WERI-Rb-1 (cell line): ENCODE data around the gene ZNF486.
"Not testable (repeated sequence)": the region's sequence is repeated elsewhere in the genome, so short reads cannot be mapped to it uniquely, and the experiment has no call there.

ENCODE experiments used
- DNase-seq: peaks from one replicate; pipeline ENCODE4 v3.0.0-alpha.2; 2020
- H3K27ac ChIP-seq: fragments of 250-450 bp; sonication (Bioruptor Pico); 2 replicates; pipeline ENCODE4 v1.5.1; 2020; ENCODE audit warnings: mild to moderate bottlenecking, moderate library complexity
- H3K27me3 ChIP-seq: fragments of 250-450 bp; sonication (Bioruptor Pico); 2 replicates; pipeline ENCODE4 v1.5.1; 2021; ENCODE audit warnings: mild to moderate bottlenecking, low read depth, moderate library complexity; ENCODE audit not compliant: insufficient read depth, severe bottlenecking
- H3K36me3 ChIP-seq: fragments of 250-450 bp; sonication (Bioruptor Pico); 2 replicates; pipeline ENCODE4 v1.5.1; 2020; ENCODE audit warnings: mild to moderate bottlenecking, moderate library complexity
- H3K4me3 ChIP-seq: 2 replicates; pipeline ENCODE4 v1.5.1; 2011; ENCODE audit warnings: low read depth, mild to moderate bottlenecking, control low read depth, low read length
- H3K9me3 ChIP-seq: fragments of 250-450 bp; sonication (Bioruptor Pico); 2 replicates; pipeline ENCODE4 v1.5.1; 2021; ENCODE audit warnings: mild to moderate bottlenecking, moderate library complexity; ENCODE audit not compliant: severe bottlenecking
- CTCF ChIP-seq: IDR thresholded peaks from 2 replicates; pipeline ENCODE4 v1.5.1; 2011; ENCODE audit warnings: low read depth, mild to moderate bottlenecking, control low read depth, inconsistent platforms, low read length

Gene ZNF486

GRCh38 chr19:20154636-20155035, 12.4 kb upstream of the ZNF486 start:
- Histone ChIP-seq H3K4me3 (no peak overlapping the region), H3K27ac (no peak overlapping the region), H3K9me3 (peaks cover 9% of the 10 kb centered on the region), H3K27me3 (no peaks in the 10 kb centered on the region), H3K36me3 (no peaks in the 10 kb centered on the region)
- DNase-seq: no peak
- TF ChIP-seq CTCF: no peak

GRCh38 chr19:20162821-20163220, 4.2 kb upstream of the ZNF486 start:
- no peak overlapping the region for H3K4me3 ChIP-seq

GRCh38 chr19:20164456-20164855, 2.6 kb upstream of the ZNF486 start:
- Histone ChIP-seq H3K9me3 (no peaks in the 10 kb centered on the region), H3K27ac (no peak overlapping the region), H3K27me3 (no peaks in the 10 kb centered on the region), H3K36me3 (peaks cover 4% of the 10 kb centered on the region; the same call in 1 of the 2 replicates), H3K4me3 (no peak overlapping the region)
- DNase-seq: no peak
- TF ChIP-seq CTCF: no peak

More at GRCh38 chr19:20162821-20163220, 4.2 kb upstream of the ZNF486 start:
- Histone ChIP-seq H3K9me3 (no peaks in the 10 kb centered on the region), H3K36me3 (no peaks in the 10 kb centered on the region), H3K27me3 (no peaks in the 10 kb centered on the region), H3K27ac (no peak overlapping the region)
- DNase-seq: no peak
- TF ChIP-seq CTCF: no peak

- H3K27ac ChIP-seq: no peak overlapping the region
- H3K9me3 ChIP-seq: no peaks in the 10 kb centered on the region
- no peaks in the 10 kb centered on the region for H3K27me3 ChIP-seq
- DNase-seq: no peak
- H3K36me3 ChIP-seq: peaks cover 10% of the 10 kb centered on the region
- H3K4me3 ChIP-seq: no peak overlapping the region
- no peak for TF ChIP-seq CTCF
These were observed 932 bp upstream of the ZNF486 start for GRCh38 chr19:20165971-20166592.

- Histone ChIP-seq H3K27me3 (no peaks in the 10 kb centered on the region), H3K27ac (peak overlapping the region; percentile 79), H3K4me3 (peak overlapping the region; percentile 71), H3K36me3 (peaks cover 10% of the 10 kb centered on the region), H3K9me3 (no peaks in the 10 kb centered on the region)
- no peak for DNase-seq
- no peak for TF ChIP-seq CTCF
These were observed 673 bp downstream of the ZNF486 start for GRCh38 chr19:20167651-20168122.

- Histone ChIP-seq H3K9me3 (no peaks in the 10 kb centered on the region), H3K4me3 (no peak overlapping the region), H3K27ac (no peak overlapping the region), H3K27me3 (no peaks in the 10 kb centered on the region), H3K36me3 (peaks cover 10% of the 10 kb centered on the region)
- TF ChIP-seq CTCF: no peak
- DNase-seq: no peak
These were observed 4.3 kb downstream of the ZNF486 start for GRCh38 chr19:20171285-20171684.

GRCh38 chr19:20175848-20176247, 8.8 kb downstream of the ZNF486 start:
- DNase-seq, H3K36me3 ChIP-seq, H3K4me3 ChIP-seq, H3K27ac ChIP-seq, H3K27me3 ChIP-seq, H3K9me3 ChIP-seq: not testable (repeated sequence)

- not testable (repeated sequence) for H3K4me3 ChIP-seq, H3K27ac ChIP-seq, H3K27me3 ChIP-seq, DNase-seq, H3K9me3 ChIP-seq, H3K36me3 ChIP-seq
These were observed 12.9 kb downstream of the ZNF486 start for GRCh38 chr19:20179956-20180355.
